Measurements from ENCODE around the gene SHH.

SHH gene

DNA sequence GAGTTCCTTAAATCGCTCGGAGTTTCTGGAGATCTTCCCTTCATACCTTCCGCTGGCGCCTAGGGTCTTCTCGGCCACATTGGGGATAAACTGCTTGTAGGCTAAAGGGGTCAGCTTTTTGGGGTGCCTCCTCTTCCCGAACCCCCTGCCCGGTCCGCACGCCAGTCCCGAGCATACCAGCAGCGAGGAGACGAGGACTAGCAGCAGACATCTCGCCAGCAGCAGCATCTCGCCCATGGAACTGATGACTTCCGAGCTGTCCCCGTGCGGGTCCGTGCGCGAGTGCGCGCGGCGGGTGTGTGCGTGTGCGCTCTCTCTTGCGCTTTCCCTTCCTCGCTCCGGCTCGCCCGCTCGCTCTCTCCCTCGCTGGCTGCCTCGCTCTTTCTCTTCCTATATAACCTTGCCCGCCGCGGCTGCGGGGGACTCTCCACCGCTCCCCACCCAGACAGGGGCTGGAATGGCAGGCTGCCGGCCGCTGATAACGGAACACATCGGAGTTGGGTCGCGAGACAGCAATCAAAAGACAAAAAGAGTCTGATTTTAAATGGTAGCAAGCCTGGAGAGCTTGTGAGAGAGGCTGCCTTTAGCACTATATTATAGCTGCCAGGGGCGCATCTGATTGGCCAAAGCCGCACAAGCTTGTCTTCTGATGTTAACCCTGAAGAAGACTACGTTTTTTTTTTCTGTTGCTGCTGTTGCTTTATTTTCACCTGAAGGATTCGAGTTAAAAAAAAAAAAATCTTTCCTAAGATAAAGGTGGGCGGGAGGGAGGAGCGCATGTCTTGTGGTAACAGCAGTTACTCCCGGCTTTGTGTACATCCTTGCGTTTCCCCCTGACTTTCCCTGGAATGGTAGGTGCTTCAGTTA is at the start of gene SHH:
SHH (minus strand) TSS at position 569 of the 867 bp plus-strand sequence; CDS start at position 228, 341 bp downstream.
- DNase-seq (ENCODE audit: low spot score) = no peak

DNA sequence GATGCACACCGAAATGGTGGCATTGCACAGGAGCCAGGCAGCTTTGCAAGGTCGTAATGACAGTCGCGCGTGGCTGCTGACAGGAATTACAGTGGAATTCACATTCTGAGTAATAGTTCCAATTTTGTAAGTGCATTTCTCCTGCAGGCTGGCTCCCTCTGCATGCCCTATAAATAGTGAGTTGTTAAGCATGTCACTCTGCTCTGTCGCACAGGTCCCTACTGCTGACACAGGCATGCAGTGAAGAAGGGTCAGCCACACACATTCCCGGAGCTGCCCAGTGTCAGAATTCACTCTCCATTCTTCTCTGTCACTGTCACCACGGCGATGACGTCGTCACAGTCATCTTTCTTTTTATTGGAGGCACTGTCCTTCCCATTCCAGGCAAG is 49.2 kb upstream of the SHH start:
- DNase-seq (ENCODE audit: low spot score) = no peak

DNA sequence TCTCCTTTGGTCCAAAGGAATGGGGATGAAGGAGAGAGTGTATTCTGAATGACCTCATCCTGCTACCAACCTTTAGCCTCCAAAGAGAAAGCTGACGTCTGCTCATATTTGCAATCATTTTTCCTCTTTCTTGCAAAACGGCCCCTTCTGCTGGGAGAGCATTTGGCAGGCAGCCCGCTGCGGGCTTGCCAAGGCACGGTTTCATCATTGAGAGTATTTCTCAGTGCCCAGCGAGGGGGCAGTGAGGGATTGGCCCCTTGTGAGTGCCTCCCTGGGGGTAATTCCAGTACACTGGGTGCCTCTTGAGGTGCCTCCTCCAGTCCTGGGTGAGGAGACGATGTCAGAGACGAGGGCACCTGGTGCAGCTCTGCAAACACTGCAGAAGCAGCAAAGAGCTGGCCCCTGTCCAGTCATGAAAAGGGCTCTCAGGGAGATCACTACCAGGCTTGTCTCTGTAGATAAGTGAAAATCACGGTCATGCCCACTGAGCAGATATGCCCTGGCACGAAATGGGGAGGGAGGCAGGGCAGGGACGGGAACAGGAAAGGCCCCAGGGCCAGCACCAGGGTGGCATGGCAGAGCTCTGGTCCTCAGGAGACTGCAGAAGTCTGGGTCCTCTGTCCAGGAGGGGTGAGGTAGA is 48.7 kb upstream of the SHH start:
- no peak for DNase-seq (ENCODE audit: low spot score)

DNA sequence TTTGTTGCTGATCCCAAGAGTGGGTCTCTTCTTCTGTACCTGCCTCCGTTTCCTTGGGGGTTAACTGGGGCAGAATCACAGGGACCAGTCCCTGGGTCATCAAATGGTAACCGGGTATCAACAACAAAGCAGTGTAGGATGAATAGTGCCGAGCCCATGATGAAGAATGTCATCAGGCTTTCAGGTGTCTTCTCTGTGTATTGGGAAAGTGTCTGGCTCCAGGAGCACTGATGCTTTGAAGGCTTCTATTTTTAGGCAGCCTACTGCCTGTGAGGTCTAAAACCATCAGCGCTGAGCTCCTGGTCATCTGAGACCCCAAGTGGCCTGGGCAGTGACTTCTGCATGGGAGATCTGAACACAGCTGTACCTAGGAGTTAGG is 48.2 kb upstream of the SHH start:
- no peak for DNase-seq (ENCODE audit: low spot score)

DNA sequence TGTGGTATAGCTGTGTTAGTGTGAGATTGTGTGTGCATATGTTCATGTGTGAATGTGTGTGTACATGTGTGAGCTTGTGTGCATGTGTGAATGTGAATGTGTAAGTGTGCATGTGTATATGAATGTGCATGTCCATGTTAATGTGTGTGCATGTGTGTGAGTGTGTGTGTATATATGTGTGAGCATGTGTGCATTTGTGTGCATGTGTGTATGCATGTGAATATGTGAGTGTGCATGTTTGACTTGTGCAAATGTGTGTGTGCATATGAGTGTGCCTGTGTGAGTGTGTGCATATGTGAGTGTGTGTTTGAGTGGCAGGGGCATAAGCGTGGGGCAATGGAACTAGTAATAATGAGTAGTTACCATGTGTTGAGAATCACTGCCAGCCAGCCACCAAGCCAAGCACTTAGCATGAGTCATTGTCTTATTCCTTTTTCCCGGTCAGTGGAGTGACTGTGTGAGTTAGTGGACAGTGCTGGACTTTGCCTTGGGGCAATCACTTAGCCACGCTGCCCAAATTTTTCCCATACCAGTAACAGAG is 46.3 kb upstream of the SHH start:
- no peak for DNase-seq (ENCODE audit: low spot score)

DNA sequence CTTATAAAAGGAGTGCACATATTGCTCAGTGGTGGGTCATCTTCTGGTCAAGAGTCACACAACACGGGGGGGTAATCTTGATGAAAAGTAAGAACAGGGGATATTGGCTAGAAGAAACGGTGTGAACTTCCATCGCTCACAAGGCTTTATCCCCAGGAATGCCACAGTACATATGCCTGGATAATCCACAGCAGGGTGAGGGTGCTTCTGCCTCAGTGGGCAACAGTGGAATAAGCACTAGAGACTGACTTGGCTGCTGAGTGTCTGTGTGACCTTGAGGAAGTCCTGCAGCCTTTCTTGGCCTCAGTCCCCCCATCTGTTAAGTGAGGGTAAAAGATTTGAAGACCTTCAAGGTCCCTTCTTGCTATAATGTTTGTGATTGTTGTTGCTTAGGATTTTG is 44.9 kb upstream of the SHH start:
- DNase-seq (ENCODE audit: low spot score) = no peak

DNA sequence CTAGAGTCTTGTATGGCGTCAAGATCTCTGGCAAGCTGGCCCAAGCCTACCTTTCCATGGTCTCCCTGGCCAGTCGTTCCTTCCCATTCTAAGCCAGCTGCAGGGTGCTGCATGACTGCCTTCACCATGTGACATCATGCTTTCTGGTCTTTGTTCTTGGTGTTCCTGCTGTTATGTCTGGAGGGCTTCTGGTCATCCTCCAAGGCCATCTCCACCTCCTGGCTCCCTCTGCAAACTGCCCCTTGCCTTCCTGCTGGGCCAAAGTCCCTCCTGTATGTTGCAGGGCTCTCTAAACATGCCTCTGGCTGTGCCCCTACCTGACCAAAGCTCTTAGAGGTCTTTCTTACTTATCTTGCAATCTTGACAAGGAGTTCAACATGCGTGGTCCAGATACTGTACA is 44.4 kb upstream of the SHH start:
- DNase-seq (ENCODE audit: low spot score) = no peak

DNA sequence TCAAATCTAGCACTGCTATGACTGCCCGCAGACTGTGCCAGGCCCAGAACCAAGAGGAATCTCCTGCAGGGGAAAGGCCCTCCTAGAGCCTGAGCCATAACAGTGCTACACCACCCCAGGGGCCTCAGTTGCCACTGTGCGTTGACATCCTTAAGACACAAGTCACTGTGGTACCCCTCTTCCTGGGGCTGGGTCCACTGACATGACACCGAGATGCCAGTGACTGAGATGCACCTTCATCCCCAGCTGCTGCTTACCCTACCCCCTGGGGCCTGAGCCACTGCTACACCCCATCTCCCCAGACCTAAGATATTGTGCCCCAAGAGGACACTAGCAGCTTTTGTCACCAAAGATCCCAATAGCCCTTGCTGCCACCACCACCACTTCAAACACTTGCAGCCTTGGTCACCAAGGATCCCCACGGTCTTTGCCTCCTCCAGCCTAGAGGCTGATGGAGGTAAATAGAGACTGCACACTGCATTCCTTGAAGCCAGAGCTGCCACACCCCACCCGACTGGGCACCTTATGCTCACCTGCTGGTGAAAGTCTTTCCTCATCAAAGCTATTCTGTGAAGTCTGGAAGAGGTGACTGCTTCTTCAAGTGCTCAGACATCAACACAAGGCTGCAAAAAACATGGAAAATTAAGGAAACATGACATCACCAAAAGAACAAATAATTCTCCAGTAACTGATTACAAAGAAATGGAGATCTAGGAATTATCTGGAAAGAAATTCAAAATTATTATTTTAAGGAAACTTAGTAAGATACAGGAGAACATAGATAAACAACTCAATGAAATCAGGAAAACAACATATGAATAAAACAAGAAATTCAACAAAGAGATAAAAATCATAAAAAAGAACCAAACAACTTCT is 40.4 kb upstream of the SHH start:
- DNase-seq (ENCODE audit: low spot score) = no peak

DNA sequence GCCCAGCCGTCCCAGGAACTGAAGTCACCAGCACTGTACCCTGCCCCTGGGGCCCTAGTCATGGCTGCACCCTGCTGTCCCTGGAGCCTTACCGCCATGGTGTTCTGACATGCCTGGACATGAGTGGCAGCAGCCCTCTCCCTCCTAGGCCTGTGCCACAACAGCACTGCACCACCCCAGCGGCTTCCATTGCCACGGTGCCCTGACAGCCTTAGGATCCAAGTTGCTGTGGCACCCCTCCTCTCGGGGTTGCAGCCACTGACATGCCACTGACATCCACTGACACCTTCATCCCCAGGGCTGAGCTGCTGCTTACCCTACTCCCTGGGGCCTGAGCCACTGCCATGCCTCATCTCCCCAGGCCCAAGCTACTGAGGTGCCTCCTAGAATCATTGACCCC is 39.6 kb upstream of the SHH start:
- DNase-seq (ENCODE audit: low spot score) = no peak

DNA sequence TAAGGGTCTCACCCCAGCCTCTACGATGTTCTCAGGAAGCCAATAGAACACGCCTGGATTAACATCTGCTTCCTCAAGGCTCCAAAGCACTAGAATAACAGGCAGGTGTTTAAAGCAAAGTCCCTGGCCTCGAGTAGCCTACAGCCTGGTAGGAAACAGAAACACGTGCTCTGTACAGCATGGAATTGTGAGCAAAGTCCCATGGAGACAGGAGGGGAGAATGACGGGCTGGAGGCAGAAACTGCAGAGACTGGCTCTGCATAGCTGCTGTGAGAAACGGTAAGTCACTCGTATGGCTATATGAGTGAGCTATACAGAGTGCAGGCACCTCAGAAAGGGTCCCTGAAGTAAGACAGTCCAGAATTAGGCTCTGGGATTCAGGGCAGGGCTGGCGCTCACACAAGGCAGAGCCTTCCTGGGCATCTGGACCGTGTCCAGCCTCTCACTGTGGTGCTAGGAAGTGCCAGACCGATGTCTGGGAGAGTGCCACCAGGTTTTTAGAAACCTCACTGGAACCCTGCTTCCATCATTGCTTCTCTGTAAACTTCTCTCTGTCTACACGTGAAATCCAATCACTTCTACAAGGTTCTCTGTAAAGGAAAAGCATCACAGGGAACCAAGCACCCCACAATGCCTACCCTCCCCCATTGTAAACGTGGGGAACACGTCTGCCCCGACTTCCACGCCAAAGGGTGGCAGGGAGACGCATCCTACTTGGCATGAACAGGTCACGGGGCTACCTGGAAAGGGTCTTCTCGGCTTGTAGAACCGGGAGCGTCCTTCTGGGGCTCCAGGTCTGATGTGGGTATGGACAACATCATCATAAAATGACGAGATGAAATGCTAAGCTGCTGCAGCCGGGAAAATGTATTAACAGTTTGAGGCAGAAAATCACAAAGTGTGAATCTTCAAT is 38.8 kb upstream of the SHH start:
- DNase-seq (ENCODE audit: low spot score) = no peak

DNA sequence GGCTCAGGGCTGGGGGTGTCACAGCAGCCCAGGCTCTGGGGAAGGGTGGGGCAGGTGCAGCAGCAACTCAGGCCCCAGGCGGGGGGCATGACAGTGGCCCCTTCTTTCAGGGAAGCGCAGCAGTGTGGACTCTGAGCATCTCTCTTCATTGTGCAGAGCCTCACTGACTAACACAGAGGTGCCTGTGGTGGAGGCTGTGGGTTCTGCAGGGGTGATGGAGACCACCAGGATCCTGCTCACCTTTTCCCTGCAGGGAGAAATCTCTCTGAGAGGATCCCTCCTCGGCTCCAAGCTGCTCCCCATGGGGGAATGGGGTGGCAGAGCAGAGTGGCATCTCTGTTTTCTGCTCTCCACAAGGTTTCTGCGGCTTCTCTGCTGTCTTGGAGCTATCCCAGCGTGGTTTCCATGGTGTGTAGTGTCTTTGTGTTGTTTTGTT is 37.8 kb upstream of the SHH start:
- no peak for DNase-seq (ENCODE audit: low spot score)

DNA sequence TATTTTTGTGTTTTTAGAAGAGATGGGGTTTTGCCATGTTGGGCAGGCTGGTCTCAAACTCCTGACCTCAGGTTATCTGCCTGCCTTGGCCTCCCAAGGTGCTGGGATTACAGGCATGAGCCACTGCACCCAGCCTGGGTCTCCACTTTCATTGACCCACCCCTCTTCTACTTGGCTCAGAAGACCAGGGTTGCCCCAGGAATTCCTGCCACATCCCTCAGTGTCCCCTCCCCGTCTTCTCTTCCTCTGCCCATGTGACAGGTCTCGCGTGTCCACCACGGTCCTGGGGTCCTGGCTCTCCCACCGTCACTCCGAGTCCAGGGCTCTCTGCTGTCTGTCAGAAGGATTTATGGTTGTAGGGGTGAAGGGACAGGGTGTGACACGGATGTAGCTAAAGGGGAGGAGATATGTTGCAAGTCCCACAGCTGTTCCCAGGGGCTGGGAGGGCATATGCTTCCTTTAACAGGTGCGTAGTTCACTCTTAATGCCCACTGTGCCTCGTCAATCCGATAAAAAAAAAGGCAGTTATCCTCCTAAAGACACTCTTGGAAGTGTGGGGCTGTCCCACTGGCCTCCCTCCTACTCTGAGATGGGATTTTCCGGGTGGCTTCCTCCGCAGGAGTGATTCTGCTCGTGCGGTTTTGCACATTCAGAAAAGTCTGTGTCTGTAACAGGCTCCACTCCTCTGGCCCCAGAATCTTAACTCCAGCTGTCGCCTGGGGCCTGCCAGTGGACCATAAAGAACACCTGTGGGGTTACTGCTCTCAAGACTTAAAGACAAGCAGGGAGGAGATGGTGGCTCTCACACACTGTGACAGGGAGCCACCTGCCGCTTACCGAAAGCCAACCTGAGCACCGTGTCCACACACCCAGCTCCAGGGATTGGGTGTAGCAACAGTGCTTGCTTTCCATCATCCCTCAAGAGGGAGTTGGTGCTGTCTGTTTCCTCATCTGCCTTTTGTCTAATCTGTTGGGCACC is 36.7 kb upstream of the SHH start:
- no peak for DNase-seq (ENCODE audit: low spot score)

DNA sequence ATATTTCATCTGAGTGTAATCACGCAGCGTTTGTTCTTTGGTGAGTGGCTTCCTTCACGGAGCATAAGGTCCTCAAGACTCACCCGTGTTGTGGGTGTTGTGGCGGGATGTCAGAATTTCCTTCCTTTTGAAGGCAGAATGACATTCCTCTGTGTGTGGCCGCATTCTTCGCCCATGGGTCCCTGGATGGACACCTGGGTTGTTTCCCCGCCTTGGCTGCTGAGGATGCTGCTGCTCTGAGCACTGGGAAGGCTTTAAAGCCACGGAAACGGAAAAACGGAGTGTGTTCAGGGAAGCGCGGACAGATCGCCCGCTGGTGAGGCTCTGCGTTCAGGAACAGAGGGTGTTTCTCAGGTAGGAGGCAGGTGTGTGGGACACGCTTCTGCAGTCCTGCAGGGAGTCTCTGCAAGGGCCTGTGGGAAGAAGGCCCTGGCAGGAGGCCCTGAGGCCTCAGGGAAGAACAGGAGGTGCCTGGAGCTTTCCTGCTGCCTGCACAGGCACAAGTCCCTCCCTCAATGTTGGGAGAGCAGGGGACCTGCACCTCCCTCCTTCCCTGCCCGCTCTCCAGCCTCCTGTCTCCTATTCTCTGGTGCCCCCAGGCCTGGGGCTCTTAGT is 35.7 kb upstream of the SHH start:
- DNase-seq (ENCODE audit: low spot score) = no peak

DNA sequence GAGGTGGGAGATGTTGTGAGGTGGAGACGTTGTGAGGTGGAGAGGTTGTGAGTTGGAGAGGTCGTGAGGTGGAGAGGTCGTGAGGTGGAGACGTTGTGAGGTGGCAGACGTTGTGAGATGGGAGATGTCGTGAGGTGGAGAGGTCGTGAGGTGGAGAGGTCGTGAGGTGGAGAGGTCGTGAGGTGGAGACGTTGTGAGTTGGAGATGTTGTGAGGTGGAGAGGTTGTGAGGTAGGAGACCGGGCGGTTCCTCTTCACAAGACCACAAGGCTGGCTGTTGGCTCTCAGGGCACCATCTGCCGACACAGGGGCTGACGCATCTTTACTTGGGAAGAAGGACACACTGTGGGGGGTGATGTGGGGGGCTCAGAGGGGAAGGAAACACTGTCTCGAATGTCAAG is 34.7 kb upstream of the SHH start:
- DNase-seq (ENCODE audit: low spot score) = no peak

DNA sequence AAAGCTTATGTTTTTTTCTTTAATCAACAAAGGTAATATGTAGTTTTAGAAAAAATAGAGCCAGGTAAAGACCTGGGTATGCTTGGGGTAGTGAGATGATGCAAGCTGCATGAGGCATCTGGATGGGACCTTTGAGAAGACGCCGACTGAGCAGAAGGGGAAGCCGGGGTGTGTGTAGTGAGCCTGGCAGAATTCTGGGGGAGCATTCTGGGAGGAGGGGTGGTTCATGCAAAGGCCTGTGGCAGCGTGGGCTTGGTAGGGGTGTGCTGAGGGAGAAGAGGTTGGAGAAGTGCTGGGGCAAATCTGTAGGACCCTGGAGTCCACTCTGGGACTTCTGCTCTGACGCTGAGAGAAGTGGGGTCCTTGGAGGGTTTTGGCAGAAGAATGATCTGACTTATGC is 33.9 kb upstream of the SHH start:
- DNase-seq (ENCODE audit: low spot score) = no peak

DNA sequence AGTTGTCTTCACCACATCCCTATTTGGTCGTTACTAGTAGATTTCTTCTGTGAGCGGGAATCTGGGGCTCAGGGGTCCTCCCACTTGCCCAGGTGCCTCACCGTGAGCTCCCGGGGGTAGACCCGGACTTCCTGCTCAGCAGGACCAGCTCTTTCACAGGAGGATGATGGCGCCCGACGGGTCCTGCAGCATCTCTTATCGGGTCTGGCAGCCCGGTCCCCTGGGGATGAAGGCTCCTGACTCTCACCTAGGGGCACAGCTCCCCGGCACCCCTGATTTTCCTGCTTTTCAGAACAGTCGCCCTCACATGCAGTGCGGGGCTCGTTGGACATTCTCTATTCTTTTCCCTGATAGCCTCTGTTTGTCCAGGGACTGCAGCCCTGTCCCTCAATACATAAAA is 33.0 kb upstream of the SHH start:
- DNase-seq (ENCODE audit: low spot score) = no peak

DNA sequence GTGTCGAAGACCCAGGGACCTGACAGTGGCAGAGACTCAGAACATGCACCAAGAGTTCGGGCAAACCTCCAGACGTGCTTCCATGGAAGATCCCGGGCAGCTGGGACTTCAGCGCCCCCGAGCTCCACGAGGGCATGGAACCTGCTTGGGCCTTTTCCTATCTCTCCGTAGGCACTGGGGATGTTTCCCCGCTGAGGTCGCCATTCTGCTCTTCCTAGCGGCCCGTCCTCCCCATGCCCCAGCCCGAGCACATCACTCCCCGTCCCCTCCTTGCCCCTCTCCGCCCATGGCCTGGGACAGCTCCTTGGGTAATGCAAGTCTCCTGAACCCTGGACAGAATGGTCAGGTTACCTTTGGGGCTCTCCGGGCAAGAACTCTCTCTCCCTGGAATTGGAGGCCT is 32.3 kb upstream of the SHH start:
- no peak for DNase-seq (ENCODE audit: low spot score)

DNA sequence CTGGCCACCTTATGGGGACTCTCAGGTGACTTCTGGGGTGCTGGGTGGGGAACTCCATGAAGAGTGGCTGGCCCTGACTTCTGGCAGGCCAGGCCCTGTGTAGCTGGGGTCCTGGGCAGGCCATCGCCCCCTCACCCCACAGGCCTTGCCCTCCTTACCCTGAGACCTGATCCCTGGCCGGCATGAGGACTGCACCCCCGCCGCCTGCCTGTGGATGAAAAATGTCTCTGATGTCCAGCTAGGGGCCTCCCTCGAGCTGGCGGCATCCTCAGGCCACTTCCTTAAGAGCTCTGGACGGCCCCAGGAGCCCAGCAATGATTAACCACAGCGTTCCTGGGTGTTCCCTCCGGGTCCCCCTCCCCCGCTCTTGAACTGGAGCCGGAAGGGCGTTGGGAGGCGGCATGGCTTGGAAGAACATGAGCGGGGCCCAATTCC is 31.8 kb upstream of the SHH start:
- DNase-seq (ENCODE audit: low spot score) = no peak

DNA sequence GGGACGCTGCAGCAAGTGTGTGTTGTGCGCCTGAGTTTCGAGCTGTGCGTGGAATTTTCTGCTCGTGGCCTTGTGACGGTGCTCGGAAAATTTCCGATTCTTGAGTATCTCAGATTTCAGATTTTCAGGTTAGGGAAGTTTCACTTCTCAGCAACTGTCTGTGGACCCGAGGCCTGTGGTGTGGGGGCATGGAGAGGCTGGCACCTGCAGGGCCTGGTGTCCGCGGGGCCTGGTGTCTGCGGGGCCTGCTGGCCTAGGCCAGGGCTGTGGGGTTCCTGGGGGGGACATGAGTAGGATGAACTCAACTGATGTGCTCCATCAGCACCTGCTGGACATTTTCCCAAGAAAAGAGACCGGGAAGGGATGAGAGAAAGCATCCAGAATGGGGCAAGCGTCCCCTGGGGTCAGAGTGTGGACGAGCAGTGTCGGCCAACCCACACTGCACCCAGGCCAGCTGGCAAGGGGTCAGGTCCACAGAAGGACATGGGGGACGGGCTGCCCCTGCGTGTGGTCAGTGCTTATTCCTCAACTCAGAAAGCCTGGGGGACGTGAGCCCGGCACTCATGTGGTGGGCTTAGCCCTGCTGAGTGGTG is 31.3 kb upstream of the SHH start:
- DNase-seq (ENCODE audit: low spot score) = no peak

All from NAMALWA (cell line).